ENCODE data around the gene RGS5.

The RGS5 gene

DNA sequence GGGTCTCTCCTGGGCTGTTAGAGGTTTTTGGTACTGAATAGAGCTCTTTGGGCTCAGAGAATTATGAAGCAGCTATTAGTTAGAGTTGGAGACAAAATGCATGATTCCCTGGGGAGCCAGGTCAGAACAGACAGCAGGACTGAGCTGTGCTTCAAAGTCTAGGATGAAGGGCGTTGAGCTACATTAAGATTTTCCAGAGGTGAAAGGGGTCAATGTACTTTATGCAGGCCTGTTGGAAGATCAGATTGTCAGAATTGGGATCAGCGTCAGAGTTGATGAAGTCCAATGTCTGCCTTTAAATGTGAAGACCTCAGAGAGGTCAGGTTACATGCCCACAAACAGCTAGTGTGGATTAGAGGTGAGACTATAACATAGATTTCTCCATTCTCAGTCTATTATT lies 53.8 kb downstream of the RGS5 start:
- in situ Hi-C loops (cut with HindIII; ENCODE audit: low sequenced_read_pairs), result no loop called here

DNA sequence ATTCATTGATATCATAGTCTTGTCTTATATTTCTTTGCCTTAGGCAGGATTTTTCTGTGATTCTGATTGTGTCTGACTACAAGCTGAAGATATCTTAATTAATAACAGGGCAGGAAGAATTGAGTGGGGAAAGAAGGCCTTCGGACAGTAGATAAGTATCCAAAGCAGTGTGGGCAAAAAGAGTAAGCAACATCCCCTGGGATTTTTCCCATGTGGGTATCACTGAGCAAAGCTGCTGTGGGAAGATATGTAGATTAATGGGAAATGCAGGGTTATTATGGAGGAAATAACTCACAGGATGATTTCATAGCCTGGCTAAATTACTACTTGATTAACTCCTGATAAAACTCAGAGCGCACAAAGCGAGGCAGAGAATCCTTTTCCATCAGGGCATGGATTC lies 55.7 kb downstream of the RGS5 start:
- in situ Hi-C loops (cut with HindIII; ENCODE audit: low sequenced_read_pairs), result no loop called here

DNA sequence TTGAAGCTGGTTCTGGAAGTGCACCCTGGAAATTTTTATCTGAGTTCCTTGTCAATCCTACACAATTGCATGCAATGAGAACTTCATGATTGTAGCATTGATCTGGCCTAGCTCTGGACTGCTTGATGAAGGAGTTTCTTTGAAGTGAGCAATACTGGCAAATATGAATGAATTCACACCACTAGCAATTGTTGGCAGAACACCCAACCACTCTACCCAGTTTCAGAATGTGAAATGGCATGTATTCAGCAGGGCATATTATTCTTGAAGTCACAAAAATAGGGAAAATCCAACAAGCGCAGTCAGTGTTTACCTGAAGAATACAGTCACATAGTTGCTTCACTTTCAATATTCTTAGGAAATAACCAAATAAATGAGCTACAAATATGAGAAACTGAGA lies 57.3 kb downstream of the RGS5 start:
- in situ Hi-C loops (cut with HindIII; ENCODE audit: low sequenced_read_pairs), result no loop called here

DNA sequence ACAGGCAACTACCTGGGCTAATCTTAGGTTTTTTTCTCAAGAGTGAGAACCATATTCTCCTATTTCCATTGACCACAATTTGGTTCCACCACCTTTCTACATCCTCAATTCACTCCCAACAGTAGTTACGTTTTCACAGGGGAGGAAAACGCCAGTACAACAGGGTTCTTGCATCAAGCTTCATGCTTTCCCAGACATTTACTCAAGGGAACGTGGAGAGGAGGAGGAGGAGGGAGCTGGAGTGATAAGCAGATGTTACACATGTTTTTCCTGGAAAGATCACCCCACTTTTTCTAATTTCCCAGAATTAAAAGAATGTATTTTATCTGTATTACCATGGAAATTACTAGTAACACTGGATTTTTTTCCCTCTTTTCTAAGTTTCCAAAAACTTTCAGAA lies 58.3 kb downstream of the RGS5 start:
- in situ Hi-C loops (cut with HindIII; ENCODE audit: low sequenced_read_pairs), result no loop called here

DNA sequence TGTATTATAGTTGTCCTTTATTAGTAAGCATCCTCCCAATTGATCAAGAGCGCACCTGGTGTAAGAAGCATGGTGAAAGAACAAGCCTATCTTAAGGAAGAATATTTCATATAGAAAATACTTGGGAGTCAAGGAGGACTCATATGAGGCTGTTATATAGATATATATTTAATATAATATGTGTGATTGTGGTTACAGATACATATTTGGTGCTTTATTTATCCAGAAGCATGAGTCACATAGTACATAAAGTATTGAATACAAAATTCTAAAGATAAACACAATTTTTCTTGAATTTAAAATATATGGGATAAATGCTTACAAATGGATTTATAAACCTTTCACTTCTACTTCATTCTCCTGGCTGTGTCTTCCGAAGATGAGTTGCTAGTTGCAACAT lies 60.6 kb downstream of the RGS5 start:
- in situ Hi-C loops (cut with HindIII; ENCODE audit: low sequenced_read_pairs), result no loop called here

DNA sequence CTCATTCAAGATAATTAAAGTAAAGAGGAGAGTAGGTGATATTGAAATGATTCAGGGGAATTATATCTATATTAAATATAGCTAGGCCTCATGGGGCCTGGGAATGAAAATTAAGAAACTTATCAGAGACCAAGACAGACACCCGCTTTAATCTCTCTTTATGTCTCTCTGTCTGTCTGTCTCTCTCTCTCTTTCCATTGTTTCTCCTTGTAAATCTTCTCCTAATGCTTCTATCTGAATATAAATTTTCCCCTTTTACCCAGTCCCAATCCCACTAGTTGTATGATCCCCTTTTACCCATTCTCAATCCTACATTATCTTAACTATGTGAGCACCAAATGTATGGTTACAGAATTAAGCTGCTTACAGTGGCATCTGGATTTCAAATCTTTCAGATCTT lies 61.2 kb downstream of the RGS5 start:
- in situ Hi-C loops (cut with HindIII; ENCODE audit: low sequenced_read_pairs), result no loop called here

DNA sequence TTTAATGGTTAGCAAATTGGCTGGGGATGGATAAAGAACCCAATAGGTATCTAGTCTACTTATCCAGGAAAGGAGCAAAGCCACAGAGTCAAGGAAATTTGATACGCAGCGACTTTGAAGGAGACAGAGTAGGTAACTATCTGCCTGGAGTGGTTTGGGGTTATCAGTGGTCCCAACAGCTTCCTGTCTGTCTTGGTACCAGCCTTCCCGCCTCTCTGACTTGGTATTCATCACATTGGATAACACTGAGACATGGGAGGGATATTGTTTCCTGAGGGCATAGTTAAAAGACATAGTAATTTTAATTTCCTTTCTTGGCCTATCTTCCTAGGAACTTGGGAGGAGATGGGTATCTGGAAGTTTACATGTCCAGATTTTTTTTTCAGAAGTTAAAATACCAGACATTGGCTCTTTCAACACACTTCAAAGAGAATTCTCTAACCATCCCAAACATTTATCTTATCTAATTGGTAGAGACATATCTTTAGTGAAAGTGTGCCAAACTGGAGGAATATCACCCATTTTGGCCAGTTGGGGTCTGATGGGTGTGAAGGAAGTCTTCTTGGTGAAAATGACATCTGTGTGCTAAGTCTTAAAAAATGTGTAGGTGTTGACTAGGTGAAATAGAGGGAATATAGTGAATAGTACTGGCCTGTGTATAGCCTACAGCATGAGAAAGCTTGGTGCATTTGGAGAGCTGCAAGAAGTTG lies 65.0 kb downstream of the RGS5 start:
- in situ Hi-C loops (cut with HindIII; ENCODE audit: low sequenced_read_pairs), result no loop called here

DNA sequence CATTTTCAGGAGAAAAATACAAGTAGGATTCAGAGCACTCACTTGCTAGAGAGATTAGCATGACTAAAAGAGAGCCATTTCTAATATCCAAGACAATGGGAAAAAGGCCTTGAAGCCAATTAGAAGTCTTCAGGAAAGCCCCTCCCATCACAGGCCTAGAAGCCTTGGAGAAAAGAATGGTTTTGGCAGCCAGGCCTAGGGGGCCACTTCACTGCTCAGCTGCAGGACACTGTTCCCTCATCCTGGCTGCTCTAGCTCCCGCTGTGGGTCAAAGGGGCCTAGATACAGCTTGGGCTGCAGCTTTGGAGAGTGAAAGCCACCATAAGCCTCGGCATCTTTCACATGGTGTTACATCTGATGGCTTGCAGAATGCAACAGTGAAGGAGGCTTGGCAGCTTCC lies 70.7 kb downstream of the RGS5 start:
- in situ Hi-C loops (cut with HindIII; ENCODE audit: low sequenced_read_pairs), result no loop called here

DNA sequence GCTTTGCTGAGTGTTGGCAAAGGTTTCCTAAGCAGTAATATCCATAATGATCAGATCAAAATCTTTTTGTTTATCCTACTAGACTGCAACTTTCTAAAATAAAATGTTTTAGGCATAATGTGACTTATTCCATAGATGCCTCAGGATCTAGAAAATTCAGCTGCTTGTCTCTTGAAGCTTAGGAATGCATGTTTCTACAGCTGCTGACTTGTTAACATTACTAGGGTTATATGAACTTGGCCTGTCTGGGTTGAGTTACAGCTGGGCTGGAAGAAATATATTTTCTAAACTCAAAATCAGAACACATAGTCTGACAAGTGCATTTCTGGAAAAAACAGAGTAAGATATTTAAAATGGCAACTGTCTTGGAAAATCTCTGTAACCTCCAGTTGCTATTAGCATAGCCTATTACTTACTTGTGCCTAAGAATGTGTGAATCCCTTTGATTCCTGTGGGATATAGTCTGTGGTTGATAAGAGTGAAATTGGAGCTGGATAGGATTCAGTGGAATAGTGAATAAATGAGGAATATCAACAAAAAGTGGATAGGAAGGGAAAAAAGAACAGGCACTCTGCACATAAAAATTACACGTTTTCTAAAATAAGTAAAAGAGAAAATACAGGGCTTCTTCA lies 72.4 kb downstream of the RGS5 start:
- in situ Hi-C loops (cut with HindIII; ENCODE audit: low sequenced_read_pairs), result no loop called here

DNA sequence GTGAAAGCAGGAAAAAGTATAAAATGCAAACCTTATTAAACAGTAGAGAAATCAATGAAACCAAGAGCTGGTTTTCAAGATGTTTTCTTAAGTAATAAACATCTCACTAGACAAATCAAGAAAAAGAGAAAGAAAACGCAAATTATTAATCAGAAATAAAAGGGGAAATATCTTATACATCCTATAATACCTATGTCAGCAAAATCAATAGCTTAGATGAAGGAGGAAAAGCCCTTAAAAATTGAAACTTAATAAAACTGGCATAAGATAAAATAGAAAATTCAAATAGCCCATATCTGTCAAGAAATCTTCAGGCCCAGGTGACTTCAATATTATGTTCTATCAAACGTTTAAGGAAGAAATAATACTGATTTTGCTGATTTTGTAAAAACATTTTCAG lies 74.4 kb downstream of the RGS5 start:
- in situ Hi-C loops (cut with HindIII; ENCODE audit: low sequenced_read_pairs), result no loop called here

DNA sequence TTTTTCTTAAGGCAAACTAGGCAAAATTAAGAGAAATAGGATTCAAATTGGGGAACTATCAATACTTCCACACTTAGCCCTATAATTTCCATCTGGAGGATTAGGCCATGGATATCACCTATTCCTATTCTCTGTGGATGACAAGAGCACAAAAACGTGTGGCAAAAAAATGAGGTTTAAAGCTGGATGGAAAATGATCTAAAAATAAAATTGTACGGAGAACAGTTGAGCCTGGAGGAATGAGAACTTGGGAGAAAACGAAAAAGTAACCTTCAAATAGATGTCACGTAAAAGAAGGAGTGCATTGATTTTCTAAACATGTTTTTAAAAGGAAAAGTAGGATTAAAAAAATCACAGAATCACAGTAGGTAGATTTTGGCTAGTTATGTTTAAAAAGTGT lies 77.9 kb downstream of the RGS5 start:
- in situ Hi-C loops (cut with HindIII; ENCODE audit: low sequenced_read_pairs), result no loop called here

DNA sequence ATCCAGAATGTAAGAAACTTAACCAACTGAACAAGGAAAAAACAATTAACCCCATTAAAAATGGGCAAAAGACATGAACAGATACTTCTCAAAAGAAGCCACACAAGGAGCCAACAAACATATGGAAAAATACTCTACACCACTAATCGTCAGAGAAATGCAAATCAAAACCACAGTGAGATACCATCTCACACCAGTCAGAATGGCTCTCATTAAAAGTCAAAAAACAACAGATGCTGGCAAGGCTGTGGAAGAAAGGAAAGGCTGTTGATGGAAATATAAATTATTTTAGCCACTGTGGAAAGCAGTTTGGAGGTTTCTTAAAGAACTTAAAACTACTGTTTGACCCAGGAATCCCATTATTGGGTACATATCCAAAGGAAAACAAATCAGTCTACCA lies 82.3 kb downstream of the RGS5 start:
- in situ Hi-C loops (cut with HindIII; ENCODE audit: low sequenced_read_pairs), result no loop called here

DNA sequence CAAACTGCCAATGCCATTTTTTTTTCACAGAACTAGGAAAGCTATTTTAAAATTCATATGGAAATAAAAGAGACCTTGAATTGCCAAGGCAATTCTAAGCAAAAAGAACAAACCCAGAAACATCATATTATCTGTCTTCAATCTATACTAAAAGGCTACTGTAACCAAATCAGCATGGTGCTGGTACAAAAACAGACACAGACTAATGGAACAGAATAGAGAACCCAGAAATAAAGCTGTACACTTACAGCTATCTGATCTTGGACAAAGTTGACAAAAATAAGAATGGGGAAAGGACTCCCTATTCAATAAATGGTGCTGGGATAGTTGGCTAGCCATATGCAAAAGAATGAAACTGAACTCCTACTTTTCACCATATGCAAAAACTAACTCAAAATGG lies 83.0 kb downstream of the RGS5 start:
- in situ Hi-C loops (cut with HindIII; ENCODE audit: low sequenced_read_pairs), result no loop called here

DNA sequence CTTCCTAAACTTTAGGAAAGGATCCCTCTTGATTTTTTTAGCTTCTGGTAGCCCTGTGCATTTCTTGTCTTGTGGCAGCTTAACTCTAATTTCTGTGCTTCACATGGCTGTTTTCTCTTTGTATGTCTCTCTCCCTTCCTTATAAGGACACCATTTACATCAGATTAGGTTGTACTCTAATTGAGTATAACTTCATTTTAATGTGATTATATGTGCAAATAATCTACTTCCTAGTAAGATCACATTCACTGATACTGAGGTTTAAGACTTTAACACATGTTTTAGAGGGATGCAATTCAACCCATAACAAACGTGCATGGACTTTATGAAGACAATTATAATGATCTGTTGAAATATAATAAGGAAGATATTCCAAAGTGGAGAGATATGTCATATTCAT lies 86.8 kb downstream of the RGS5 start:
- in situ Hi-C loops (cut with HindIII; ENCODE audit: low sequenced_read_pairs), result no loop called here

DNA sequence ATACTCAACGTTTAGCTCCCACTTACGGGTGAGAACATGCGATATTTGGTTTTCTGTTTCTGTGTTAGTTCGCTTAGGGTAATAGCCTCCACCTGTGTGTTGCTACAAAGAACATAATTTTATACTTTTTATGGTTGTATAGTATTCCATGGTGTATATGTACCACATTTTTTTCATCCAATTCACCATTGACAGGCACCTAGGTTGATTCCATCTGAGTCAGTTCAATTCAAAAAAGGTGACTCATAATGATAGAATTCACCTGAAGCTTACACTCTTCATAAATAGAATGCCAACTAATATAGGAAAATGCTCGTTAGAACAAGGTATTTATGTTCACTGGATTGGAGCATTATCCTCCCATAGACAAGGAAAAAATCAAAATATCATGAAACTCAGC lies 95.1 kb downstream of the RGS5 start:
- in situ Hi-C loops (cut with HindIII; ENCODE audit: low sequenced_read_pairs), result loop anchor here (5.0 kb wide), 1 partner anchor 90 kb away; no protein-coding TSS in a partner anchor

DNA sequence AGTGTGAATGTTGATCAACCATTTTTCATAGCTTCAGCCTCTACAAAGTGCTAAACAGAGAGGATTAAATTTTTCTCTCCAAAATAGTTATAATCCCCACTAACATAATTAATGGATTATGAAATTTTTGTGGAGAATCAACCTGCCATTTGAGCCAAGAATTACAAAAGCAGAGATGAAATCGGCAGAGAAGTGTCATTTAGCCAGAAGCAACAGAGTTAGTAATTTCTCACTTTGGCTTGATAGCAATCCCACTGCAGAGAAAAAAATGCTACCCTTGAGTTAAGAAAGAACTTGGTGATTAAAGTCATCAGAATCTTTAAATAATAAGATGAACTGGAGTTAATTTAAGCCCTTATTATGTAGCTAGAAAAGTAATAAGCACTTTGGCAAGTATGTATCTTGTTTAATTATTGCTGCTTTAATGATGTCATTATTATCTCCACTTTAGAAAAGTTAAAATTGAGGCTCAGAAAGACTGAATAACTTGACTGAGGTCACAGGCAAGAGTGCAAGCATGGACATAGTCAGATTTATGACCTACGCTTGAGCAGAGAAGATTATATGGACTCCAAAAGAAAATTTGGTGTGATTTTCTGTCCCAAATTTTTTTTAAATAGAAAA lies 96.2 kb downstream of the RGS5 start:
- in situ Hi-C loops (cut with HindIII; ENCODE audit: low sequenced_read_pairs), result loop anchor here (5.0 kb wide), 1 partner anchor 91 kb away; no protein-coding TSS in a partner anchor

DNA sequence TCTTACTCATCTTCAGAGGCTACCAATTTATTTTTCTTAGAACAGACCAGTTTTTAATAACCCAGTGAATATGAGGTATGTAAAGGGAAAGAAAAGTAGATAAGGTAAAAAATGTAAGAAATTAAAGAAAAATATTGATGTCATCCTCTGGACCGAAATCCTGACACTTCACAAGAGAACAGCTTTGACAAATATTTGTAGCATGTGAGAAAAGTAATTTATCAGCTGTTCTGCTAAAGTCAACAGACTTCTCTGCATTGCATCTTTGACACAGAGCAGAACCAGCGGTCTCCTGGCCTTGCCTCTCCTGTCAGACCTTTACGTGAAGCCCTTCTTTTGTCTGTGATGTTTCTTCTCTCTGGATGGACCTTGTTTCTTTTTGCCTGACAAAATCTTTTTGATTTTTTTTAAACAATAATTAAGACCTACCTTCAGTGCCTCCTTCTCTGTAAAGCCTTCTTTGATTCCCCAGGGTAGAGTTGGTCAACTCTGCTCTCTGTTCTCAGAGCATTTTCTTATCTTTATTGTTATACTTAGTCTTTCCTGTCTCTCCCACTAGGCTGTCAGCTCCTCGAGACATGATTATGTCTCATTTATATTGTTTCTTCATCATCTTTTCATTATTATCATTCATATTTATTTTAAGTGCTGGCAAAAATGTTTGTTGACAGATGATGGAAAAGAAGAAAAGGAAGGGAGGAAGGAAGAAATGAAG lies 98.2 kb downstream of the RGS5 start:
- in situ Hi-C loops (cut with HindIII; ENCODE audit: low sequenced_read_pairs), result loop anchor here (5.0 kb wide), 1 partner anchor 93 kb away; no protein-coding TSS in a partner anchor

DNA sequence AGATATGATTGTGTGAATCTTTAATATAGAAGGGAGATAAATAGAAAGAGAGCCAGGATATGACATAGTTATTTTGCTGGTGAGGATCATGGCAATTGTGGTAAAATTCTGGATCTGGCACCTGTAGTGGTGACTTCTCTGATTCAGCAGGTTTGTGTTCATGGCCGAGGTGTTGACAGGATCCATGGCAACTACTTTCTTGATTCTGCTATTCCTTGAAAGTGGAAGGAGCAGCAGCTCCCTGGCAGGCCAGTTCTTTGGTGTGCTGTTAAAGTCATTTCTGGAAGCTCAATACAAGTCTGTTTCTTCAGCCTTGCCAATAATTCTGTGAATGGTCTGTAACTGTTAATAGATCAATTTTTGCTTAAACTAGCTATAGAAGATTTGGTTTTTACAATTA lies 100.1 kb downstream of the RGS5 start:
- in situ Hi-C loops (cut with HindIII; ENCODE audit: low sequenced_read_pairs), result no loop called here

DNA sequence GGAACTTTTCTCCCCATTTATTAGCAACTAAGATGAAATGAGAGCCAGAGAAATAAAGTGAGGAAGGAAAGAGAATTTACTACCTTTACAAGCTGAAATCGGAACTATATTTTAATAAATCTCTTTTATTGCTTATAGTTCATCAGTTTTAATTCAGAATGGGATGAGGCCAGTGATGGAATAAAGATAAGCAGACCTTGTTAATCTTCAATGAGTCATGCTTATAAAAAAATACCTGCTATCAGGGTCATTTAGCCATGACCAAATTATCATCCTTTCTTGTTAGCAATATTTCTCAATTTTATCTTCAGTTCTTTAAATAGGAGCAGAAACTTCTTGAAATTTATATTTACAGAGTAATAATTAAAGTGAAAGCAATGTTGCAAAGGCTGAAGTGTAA lies 107.5 kb downstream of the RGS5 start:
- in situ Hi-C loops (cut with HindIII; ENCODE audit: low sequenced_read_pairs), result no loop called here

DNA sequence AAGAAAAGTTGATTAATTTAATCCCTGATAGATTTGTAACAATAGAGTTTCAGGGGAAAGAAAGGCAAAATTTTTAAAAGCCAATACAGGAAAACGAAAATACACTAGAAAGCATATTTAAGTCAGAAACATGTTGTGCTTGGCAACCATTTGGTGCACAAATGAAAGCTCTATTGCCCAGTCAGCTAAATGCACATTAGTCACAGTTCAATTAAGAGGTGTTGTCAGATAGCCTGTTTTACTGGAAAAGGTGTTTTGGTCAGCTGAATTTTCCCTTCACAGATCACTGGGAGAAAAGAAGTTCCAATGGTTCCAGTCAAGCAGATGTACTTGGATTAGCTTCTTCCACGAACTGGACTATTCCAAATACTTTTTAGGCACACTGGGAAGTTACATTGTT lies 108.1 kb downstream of the RGS5 start:
- in situ Hi-C loops (cut with HindIII; ENCODE audit: low sequenced_read_pairs), result no loop called here

DNA sequence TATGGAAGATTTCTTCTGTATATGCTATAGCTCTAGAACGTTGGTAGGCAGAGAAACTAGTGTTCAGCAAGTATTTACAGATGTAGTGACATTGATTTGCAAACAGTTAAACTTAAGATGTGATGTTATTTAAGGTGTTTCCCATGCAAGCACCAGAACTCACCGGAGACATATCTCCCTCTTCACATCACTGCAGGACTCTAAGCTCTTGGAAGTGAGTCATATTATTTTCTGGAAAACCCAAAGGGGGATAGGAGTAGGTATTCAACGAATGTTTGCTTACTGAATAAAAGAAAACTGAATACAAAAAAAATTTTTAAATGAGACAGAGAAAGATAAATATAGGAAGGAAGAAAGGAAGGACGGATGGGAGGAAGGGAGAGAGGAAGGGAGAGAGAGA lies 108.5 kb downstream of the RGS5 start:
- in situ Hi-C loops (cut with HindIII; ENCODE audit: low sequenced_read_pairs), result no loop called here

DNA sequence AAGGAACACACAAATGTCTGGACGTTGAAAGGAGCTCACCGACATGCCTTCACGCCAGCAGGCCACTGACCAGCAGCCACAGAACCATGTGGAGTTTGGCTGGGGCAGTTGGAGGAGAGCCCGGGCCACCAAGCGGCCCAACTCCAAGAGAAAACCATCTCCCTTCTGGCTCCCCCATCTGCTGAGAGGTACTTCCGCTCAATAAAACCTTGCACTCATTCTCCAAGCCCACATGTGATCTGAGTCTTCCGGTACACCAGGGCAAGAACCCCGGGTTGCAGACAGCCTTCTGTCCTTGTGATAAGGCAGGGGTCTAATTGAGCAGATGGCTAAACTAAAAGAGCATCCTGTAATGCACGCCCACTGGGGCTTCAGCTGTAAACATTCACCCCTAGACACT lies 109.1 kb downstream of the RGS5 start:
- in situ Hi-C loops (cut with HindIII; ENCODE audit: low sequenced_read_pairs), result no loop called here

Measured in endothelial cell of hepatic sinusoid (primary cell).